ENCODE measurements around the gene MAB21L2.

The MAB21L2 gene

DNA sequence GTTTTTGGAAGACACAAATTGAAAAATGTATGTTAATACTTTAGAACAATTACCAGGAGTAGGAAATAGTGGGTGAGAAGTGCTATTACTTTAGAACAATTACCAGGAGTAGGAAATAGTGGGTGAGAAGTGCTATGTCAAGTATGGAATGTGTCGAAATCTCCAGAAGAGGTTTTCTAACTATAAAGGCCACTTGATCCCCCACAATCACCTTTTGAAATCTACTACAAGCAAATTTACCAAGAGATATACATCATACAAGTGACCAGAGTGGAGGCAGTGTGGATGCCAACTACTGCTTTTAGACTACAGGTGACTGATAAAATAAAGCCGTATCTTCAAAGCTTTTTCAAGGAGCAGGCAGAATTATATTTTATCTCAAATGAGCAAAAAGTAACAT, 43.1 kb downstream of the MAB21L2 start:
- DNase-seq: no peak

DNA sequence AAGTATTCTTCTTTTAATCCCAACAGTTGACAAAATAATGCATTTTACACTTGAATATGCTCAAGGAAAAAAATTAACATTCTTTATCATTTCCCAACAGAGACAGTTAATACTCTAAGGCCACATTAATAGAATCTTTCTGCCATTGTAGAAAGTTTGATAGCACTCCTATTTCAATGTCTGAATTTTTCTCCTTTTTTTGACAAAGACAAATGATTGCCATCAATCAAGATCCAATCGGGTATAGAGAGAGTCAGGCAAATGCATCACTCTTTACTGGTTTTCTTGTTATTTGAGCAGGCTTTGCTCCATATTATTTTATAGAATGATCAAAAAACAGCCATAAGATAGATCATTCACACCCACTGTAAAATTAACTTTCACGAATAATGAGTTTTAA, 46.1 kb downstream of the MAB21L2 start:
- no peak for DNase-seq

DNA sequence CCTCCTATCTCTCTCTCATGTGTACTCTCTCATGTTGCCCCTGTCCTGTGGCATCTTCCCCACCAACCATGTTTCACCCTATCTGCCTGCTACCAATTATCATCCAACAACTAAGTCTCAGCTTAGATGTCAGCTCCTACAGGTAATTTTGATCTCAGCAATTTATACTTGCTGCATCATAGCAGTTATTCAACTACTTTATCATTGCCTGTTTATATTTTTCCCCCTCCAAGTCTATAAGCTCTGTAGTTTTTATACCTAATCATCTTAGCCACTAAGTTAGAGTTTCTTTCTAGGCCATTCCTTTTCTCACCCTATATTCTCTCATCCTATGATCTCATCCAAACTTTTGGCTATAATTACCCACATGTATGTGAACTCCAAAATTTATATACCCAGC, 50.7 kb downstream of the MAB21L2 start:
- no peak for DNase-seq

All from NCI-H1092 (cell line).